Dermis blood vessel endothelial cell (primary cell): ENCODE measurements around the gene SLC31A2. TPM values are rescaled to one million over a fixed set of nuclear protein-coding genes. Genes with fewer than 3 reads are reported as not detected.

Source experiments
- DNase-seq: peaks from one replicate; pipeline ENCODE4 v3.0.0; 2010
- total RNA-seq: library from RNA; depleted of rRNA; stranded (reverse); fragments of >200 nt; gene quantifications from 2 replicates; pipeline ENCODE4 v1.2.3, GENCODE V29; 2014

SLC31A2 gene
- total RNA-seq, 1 donor from 2014 or later: 7.3 TPM

DNA sequence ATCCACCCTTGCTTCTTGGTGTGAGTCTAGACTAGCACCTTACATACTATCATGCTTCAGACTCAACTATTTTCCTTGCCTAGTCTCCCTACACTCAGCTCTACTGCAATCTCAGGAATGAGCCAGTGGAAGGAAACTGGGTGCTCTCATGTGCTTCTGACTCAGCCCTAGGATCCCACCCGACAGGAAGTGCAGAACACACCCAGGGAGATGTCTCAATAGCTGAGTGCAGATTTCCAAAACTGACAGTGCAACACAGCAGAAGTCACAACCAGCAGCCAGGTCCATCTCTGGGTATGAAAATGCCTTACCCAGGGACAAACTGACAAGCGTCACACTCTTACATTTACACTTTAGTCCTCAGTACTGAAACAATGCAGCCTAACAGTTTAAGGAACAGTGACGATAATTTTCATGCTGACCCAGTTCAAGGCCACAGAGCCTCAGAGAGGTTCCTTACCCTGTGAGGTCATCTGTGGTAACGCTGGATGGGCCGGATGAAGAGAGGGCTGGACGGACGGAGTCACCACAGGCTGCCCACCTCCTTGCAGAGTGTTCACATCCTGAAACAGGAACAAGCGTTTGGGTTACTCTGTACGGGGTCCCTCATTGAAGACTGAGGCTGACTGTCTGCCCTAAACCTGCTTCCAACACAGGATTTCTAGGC is 37.3 kb downstream of the SLC31A2 start:
- peak; percentile 75 for DNase-seq

DNA sequence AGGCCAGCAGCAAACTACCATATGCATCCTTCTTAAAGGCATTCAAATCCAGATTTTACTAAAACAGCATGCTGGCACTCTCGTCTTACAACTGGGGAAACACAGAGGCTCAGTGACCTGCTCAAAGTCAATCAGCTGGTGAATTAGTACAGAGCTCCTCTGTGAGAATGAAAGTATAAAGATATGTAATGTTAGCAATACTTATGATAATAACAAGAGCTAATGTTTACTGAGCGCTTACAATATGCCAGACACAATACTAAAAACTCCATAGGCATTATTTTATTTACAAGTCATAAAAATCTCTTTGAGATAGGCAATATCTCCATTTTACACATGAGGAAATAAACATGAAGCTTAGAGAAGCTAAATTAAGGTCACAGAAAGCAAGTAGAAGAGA is 41.6 kb downstream of the SLC31A2 start:
- no peak for DNase-seq

DNA sequence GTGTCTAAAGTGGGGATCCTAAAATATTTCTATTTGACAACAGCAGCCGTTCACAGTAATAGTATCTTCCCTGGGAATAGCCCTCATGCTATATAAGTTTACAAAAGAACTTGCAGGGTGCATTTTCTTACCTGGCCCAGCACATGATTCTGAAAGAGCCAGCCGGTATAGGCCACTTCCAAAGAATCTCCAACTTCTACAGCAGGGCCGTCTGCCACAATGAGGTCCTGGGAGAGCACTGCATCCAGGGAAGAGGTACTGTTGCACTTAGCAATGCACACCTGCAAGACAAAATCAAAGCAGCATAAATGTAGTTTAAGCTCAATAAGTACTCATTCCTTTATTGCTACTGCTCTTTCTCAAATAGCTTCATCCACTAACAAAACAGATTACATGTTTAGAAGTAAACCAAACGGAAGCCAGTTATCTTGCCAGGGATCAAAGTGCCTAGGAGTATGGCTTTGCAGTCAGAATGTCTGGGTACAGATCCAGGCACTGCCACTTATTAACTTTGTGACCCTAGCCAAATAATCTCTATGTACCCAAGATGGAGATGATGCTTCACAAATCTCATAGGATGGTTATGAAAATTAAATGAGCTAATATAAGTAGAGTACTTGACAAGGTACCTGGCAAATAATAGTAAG is 49.0 kb downstream of the SLC31A2 start:
- DNase-seq: no peak

DNA sequence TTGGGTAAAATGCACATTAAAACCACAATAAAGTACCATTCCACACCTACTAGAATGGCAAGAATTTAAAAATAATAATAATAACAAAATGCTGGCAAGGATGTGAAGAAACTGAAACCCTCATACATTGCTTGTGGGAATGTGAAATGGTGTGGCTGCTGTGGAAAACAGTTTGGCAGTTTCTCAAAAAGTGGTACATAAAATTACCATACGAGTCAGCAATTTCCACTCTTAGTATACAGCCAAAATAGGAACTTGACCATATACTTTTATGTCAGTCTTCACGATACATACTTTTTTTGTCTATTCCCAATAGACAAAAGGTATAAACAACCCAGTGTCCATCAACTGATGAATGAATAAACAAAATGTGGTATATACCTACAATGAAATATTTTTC is 54.6 kb downstream of the SLC31A2 start:
- DNase-seq: no peak

DNA sequence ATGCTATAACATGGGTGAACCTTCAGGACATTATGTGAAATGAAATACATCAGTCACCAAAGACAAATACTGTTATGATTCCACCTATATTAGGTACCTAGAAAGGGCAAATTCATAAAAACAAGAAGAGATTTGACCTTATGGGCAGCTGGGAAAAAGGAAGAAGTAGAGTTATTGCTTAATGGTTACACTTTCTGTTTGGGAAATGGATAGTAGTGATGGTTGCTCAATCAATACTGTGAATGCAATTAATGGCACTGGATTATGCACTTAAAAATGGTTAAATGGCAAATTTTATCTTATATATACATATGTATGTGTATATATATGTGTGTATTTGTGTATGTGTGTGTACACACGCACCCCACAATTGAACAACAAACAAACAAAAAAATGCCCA is 55.1 kb downstream of the SLC31A2 start:
- DNase-seq: no peak

DNA sequence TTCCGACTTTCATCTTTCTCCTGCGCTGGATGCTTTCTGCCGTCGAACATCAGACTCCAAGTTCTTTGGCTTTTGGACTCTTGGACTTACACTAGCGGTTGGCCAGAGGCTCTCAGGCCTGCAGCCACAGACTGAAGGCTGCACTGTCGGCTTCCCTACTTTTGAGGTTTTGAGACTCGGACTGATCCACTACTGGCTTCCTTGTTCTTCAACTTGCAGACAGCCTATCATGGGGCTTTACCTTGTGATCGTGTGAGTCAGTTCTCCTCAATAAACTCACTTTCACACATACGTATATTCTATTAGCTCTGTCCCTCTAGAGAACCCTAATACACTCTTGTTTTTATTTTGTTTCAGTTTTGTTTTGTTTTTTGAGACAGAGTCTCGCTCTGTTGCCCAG is 60.0 kb downstream of the SLC31A2 start:
- DNase-seq: no peak

Other genes starting within 250 kb of the SLC31A2 start
- 0.60 and 0.68 TPM in 2 replicates for gene ZNF883, start 138.8 kb upstream of the SLC31A2 start, total RNA-seq
- gene ZFP37, start 94.3 kb upstream of the SLC31A2 start, total RNA-seq: 1.7 and 2.0 TPM in 2 replicates
- gene FKBP15, start 70.3 kb downstream of the SLC31A2 start, total RNA-seq: 18.7 and 25.3 TPM in 2 replicates
- gene SLC31A1, start 70.5 kb downstream of the SLC31A2 start, total RNA-seq: 13.4 and 16.5 TPM in 2 replicates
- 52.1 and 67.9 TPM in 2 replicates for gene CDC26, start 124.6 kb downstream of the SLC31A2 start, total RNA-seq
- gene PRPF4, start 124.7 kb downstream of the SLC31A2 start, total RNA-seq: 25.0 and 33.6 TPM in 2 replicates
- gene RNF183, start 152.4 kb downstream of the SLC31A2 start, total RNA-seq: not detected in 2 replicates
- gene WDR31, start 189.3 kb downstream of the SLC31A2 start, total RNA-seq: 0.17 and 0.37 TPM in 2 replicates
- gene BSPRY, start 198.5 kb downstream of the SLC31A2 start, total RNA-seq: not detected in 2 replicates
- gene HDHD3, start 226.0 kb downstream of the SLC31A2 start, total RNA-seq: 5.6 and 8.3 TPM in 2 replicates